GM21423 (cell line): ENCODE data around the gene MFSD2B.
"Not testable (repeated sequence)": the region's sequence is repeated elsewhere in the genome, so short reads cannot be mapped to it uniquely, and the experiment has no call there.

Source experiments
- ATAC-seq: cut with Tn5 transposase; IDR thresholded peaks from one replicate; pipeline ENCODE4 v1.9.1; 2021; ENCODE audit warnings: mild to moderate bottlenecking, moderate library complexity; ENCODE audit not compliant: unreplicated experiment

The MFSD2B gene, protein sequence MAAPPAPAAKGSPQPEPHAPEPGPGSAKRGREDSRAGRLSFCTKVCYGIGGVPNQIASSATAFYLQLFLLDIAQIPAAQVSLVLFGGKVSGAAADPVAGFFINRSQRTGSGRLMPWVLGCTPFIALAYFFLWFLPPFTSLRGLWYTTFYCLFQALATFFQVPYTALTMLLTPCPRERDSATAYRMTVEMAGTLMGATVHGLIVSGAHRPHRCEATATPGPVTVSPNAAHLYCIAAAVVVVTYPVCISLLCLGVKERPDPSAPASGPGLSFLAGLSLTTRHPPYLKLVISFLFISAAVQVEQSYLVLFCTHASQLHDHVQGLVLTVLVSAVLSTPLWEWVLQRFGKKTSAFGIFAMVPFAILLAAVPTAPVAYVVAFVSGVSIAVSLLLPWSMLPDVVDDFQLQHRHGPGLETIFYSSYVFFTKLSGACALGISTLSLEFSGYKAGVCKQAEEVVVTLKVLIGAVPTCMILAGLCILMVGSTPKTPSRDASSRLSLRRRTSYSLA

DNA sequence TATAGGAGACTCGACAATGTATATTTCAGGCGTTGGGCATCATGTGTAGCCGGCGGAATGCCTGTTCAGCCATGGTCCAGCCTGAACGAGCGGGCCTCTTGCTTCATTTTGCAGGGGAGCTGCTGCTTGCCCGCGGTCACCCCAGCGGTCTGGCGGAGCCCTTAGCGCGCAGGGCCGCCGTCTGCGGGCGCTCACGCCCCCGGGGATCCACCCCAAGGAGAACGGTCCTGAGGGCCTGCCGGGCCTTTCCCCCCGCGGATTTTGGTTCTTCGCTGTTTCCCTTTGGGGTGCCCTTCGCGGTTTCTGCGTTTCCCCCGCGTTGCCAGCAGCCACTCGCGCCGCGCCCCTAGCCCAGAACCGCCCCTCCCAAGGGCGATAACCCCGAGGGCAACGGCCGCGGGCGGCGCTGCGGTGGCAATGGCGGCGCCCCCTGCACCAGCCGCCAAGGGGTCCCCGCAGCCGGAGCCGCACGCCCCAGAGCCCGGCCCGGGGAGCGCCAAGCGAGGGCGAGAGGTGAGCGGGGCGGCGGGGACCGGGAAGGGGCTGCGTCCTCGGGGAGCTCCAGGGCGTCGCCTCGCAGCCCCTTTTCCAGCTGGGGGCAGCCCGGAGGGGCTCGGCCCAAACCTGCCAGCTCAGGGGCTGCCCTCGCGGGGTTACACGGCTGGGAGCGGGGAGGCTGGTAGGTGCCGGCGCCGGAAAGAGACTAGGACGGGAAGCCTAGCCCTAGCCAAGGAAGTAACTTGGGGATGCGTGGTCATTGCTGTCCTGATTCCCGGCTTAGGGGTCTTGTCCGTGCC lies at the start of gene MFSD2B:
Gene MFSD2B, plus strand, starts transcription at position 406 of the 797 bp plus-strand sequence. Its CDS starts 12 bp downstream, at position 418.
- no peak for ATAC-seq

DNA sequence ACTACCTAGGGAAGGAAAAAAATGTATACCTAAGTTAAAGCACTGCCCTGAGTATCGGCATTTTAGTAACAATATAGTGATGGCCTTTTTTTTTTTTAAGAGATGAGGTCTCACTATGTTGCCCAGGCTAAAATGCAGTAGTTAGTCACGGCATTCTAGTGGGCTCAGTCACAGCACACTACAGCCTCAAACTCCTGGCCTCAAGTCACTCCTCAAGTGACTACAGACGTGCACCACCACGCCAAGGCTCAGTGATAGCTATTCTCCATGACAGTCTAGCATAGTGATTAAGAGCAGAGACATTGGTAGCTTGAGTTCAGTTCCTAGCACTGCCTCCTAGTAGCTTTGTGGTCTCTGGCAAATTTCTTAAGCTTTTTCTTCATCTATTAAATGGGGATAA lies 42.0 kb upstream of the MFSD2B start:
- no peak for ATAC-seq

DNA sequence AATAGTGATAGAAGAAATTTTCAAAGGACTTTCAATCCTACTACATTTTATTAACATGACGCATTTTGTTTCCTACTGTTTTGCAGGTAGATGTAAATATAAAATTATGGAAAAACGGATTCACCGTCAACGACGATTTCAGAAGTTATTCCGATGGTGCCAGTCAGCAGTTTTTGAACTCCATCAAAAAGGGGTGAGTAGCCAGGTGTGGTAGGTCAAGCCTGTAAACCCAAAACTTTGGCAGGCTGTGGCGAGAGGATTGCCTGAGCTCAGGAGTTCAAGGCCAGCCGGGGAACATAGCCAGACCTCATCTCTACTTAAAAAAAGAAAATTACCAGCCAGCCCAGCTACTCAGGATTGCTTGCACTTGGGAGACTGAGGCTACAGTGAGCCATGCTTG lies 33.0 kb upstream of the MFSD2B start:
- ATAC-seq, result no peak

DNA sequence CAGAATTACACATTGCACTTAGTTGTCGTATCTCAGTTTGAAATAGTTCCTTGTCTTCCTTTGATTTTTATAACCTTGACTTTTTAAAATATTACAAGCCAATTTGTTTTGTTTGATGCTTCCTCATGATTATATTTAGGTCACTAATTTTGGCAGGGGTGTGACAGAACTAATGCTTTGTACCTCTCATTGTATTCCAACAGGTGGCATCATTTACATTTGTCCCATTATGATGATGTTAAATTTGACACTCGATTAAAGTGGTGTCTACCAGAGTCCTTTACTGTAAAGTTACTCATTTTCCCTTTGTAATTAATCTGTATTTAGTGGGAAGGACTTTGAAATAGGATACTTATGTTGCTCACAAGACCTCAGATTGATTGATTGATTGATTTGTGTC lies 21.5 kb upstream of the MFSD2B start:
- ATAC-seq, result no peak

DNA sequence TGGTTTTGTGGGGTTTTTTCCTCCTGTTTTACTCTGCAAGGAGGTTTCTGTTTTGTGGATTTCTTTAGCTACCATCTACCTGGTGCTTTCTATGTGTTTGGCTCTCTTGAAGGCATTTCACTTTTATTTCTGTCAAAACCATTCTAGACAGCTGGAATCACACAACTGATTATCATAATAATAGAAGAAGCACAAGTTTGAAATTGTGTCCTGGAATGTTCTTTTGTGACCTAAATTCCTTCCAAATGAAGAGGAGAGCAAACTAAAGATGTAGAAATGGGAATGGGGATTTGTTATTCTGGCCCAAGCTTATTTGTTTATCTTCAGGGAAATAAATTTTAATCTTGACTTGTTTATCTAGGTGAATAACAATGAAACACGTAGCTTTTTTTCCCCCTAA lies 17.0 kb upstream of the MFSD2B start:
- ATAC-seq, result no peak

DNA sequence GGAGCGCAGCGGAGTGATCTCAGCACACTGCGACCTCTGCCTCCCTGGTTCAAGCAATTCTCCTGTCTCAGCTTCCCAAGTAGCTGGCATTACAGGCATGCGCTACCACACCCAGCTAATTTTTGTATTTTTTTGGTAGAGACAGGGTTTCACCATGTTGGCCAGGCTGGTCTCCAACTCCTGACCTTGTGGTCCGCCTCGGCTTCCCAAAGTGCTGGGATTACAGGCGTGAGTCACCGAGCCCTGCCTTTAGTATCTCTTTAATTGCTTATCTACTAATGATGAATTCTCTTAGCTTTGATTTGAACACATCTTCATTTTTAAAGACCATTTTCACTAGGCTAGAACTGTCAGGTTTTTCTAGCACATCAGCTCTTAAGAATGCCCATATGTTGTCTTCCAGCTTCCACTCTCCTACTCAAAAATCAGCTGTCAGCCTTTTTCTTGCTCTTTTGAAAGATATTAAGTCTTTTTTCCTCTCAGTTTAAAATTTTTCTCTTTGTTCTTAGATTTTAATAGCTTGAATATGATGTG lies 16.1 kb upstream of the MFSD2B start:
- ATAC-seq, result no peak

- ATAC-seq, result no peak
Measured at GRCh38 chr2:23994567-23994966, 15.3 kb upstream of the MFSD2B start.

DNA sequence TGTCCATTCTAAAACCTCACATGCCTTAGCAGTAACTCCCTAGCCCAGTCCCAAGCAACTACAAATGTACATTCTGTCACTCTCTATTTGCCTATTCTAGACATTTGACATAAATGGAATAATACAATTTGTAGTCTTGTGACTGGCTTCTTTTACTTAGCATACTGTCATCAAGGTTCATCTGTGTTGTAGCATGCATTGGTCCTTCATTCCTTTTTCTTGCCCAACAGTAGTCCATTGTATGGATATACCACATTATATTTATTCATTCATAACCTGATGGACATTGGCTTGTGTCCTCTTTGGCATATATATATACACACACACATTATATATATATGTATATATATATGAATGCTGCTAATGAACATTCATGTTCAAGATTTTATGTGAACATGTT lies 2.2 kb upstream of the MFSD2B start:
- ATAC-seq, result no peak

- no peak for ATAC-seq
Measured at GRCh38 chr2:24008672-24009366, 1.1 kb upstream of the MFSD2B start.

DNA sequence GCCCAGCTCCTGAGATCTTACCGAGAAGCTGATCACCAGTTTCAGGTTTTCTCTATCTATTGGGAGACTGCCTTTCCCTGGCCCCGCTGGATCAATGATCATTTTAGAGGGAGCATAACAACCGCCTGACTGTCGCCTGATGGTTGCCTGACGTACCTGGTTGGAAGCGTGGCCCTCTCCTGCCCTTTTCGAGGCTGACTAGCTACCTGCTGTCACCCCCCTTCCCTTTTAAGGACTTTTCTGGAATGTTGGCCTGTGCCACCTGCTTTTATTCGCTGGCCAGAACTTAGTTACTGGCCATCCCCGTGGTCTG lies 562 bp upstream of the MFSD2B start:
- ATAC-seq, result no peak

- ATAC-seq, result no peak
Measured at GRCh38 chr2:24010477-24011249, 778 bp downstream of the MFSD2B start.

- no peak for ATAC-seq
Measured at GRCh38 chr2:24011250-24012104, 1.6 kb downstream of the MFSD2B start.

DNA sequence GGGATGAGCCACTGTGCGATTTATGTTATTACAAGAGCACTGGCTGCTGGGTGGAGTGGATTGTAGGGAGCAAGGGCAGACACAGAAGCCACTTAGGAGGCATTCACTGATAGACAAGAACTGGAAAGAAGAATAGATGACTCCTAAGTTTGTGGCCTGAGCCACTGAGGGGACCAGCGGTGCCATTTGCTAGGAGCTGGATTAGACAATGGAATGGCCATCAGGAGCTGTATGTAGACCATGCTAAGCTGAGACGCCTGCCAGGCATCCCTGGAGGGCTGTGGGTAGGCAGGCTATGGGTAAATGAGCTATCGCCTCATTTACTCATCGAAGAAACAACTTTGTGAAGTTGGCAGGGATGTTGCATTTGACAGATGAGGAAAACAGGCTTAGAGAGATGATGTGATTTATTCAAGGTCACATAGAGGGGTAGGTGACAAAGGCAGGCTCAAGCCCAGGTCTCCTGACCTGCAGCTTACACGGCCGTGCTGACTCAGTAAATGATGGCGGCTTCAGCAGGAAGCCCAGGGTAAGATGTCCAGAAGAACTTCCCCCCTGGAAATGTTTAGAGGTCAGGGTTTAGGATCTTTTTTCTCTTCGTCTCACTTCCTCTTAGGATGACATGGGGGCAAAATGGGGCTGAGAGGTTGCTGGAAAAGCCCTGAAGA lies 2.8 kb downstream of the MFSD2B start:
- no peak for ATAC-seq

GRCh38 chr2:24014902-24015301 lies 5.0 kb downstream of the MFSD2B start:
- ATAC-seq, result not testable (repeated sequence)

- no peak for ATAC-seq
Measured at GRCh38 chr2:24015562-24016375, 5.9 kb downstream of the MFSD2B start.

GRCh38 chr2:24016376-24016761 lies 6.5 kb downstream of the MFSD2B start:
- ATAC-seq, result no peak

- ATAC-seq, result no peak
Measured at GRCh38 chr2:24016853-24017703, 7.2 kb downstream of the MFSD2B start.
